Spinal cord (tissue), 10 donors: ENCODE data around the gene ATF5. TPM values are rescaled to one million over a fixed set of nuclear protein-coding genes. Genes with fewer than 3 reads are reported as not detected.

Experiments used
- DNase-seq, 6 donors: peaks; one replicate each; pipeline versions ENCODE4 v3.0.0 to v3.0.0-alpha.2; 2013 to 2015; ENCODE audit warnings: low spot score in 6 of 6, low read depth in 4 of 6
- H3K27ac ChIP-seq: one replicate; pipeline ENCODE4 v1.5.1; 2013; ENCODE audit warnings: low read depth, low read length, control low read depth
- H3K27me3 ChIP-seq: one replicate; pipeline ENCODE4 v1.6.1; 2013; ENCODE audit warnings: low read length; ENCODE audit not compliant: control insufficient read depth, insufficient read depth
- H3K36me3 ChIP-seq: one replicate; pipeline ENCODE4 v1.6.1; 2013; ENCODE audit warnings: low read length; ENCODE audit not compliant: control insufficient read depth, insufficient read depth
- H3K4me1 ChIP-seq: one replicate; pipeline ENCODE4 v1.6.1; 2013; ENCODE audit warnings: low read length; ENCODE audit not compliant: control insufficient read depth, insufficient read depth
- H3K4me3 ChIP-seq: one replicate; pipeline ENCODE4 v1.5.1; 2013; ENCODE audit warnings: low read depth, low read length, control low read depth
- H3K9me3 ChIP-seq: one replicate; pipeline ENCODE4 v1.6.1; 2013; ENCODE audit warnings: low read length; ENCODE audit not compliant: control insufficient read depth, insufficient read depth
- WGBS: methylation state at CpG from one replicate; pipeline ENCODE4 v1.1.5; 2013; ENCODE audit warnings: missing lambda C conversion rate; ENCODE audit not compliant: insufficient coverage; 5-methylcytosine and 5-hydroxymethylcytosine counted together
- polyA plus RNA-seq, 2 donors: library from polyadenylated mRNA; unstranded; fragments of 120-200 nt; gene quantifications; one replicate each; pipeline ENCODE4 v1.2.1, GENCODE V29; 2013; ENCODE audit not compliant: insufficient read length in 2 of 2
- total RNA-seq, 2 donors: library from RNA; depleted of rRNA in 1 of 2; stranded (reverse); fragments of 120-200 nt in 1 of 2; fragments of >200 nt in 1 of 2; gene quantifications; one replicate each; pipeline versions ENCODE4 v1.2.3 to v1.2.4, GENCODE V29; 2013 to 2014
- donor health status: healthy.

The ATF5 gene
- total and polyA plus RNA-seq, 4 donors = 2.6 to 19.5 (median 13.1) TPM

DNA sequence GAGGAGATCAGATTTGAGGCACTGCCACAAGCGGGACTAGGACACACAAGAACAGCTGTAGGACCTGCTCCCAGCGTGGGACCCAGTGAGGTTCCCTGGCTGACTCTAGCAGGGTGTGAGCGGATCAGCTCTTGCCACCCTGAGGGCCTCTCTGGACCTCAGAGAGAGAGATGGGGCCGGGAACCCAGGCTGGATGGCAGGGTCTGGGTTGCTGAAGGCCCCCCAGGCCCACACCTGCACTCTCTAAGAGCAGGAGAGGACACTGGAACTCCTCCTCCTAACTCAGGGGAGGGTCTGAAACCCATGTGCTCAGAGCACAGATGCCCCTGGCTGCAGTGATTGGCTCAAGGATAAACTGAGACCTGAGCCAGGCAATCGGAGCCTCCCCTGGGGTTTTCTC lies 18.8 kb upstream of the ATF5 start:
- no peak for DNase-seq
- 85% methylated on average over 5 of the region's 5 CpGs for WGBS
- no peak overlapping the region for H3K27ac ChIP-seq
- H3K4me1 ChIP-seq = peaks cover 9% of the 10 kb centered on the region
- no peaks in the 10 kb centered on the region for H3K27me3 ChIP-seq
- H3K9me3 ChIP-seq = no peaks in the 10 kb centered on the region
- H3K4me3 ChIP-seq = no peak overlapping the region
- peaks cover 81% of the 10 kb centered on the region for H3K36me3 ChIP-seq

DNA sequence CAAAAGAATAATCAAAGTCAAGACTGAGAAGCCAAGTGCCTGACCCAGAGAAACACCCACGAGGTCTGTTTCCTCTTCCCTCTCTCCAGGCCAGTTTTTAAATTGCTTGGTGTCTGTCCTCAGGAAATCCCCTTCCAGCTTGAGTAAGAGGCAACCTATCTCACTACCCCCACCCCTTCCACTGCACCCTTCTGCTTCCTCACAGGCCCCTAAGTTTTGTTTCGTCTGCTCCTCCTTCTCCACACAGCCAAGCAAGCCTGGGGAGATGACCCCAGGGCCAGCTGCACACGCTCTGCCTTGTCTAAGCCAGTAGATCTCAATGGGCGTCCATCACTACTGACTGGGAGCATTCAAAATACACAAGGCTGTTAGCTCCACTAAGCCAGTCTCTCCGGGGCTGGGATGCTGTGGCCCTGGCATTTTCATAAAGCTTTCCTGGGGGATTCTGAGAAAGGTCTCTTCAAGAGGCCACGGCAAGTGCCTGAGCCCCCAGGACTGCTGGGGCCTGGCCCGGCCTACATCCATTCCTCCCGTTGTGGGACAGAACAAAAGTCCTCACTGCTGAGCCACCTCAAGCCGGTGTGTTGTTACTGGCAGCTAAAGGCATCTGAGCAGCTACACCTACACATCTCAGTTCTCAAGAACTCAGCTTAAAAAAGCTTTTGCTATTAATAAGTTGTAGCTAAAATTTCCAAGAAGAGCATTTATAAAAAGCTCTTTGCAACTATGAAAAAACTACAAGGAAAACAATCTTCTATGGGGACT lies 17.4 kb upstream of the ATF5 start:
- DNase-seq = no peak
- Histone ChIP-seq H3K27ac (no peak overlapping the region), H3K4me1 (peaks cover 9% of the 10 kb centered on the region), H3K27me3 (no peaks in the 10 kb centered on the region), H3K9me3 (no peaks in the 10 kb centered on the region), H3K36me3 (peaks cover 86% of the 10 kb centered on the region), H3K4me3 (no peak overlapping the region)
- 61% methylated on average over 6 of the region's 9 CpGs for WGBS

DNA sequence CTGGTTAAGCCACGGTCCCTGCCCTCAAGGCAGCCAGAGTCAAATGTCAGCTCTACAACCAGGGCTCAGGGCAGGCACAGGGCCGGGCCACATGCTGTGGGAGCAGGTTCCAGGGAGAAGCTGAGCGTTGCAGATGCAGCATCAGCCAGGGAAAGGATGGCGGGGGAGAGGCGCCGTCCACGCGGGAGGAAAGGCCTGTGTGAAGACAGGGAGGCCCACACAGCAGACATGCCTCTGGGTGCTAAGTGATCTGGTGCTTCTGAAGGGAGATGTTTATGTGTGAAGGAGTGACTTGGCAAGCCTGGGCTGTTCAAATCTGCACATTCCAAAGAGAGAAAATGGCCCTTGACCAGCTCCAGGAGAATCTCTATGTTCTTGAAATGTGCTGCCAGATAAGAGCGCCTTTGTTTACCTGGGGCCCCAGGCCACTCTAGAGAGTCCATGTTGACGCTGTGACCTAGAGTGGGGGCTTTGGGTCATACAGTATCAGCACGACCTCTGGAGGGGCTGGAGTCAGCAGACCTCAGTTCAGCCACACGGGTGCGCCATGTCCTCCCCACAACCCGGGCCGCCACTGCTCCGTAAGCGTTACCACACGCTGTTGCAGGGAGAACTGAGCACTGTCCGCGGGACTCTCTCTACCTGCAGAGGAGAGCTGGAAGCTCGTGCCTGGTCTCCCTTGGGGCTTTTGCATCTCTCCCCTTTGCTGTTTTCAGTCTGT lies 15.9 kb upstream of the ATF5 start:
- 92% methylated on average over 21 of the region's 21 CpGs for WGBS

DNA sequence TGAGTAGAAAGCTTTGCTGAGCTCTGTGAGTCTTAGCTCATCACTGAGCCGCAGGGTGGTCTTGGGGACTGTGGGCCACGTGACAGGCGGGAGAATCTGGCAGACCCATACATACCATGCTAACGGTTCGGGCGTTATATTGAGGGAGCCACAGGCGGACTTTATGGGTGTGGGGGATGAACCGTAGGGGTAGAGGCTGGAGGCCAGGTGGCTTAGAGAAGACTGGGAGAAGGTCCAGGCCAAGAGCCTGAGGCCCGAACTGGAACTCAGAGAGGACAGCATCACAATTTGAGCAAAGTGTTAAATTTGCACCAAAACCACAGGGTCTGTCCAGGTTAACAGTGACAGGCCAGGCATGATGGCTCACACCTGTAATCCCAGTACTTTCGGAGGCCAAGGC lies 15.3 kb upstream of the ATF5 start:
- 95% methylated on average over 7 of the region's 10 CpGs for WGBS
- Histone ChIP-seq H3K27ac (no peak overlapping the region), H3K36me3 (peaks cover 83% of the 10 kb centered on the region)

More for the DNA sequence above, 15.9 kb upstream of the ATF5 start:
- DNase-seq = no peak
- no peaks in the 10 kb centered on the region for H3K27me3 ChIP-seq
- no peak overlapping the region for H3K27ac ChIP-seq
- H3K36me3 ChIP-seq = peaks cover 87% of the 10 kb centered on the region
- no peak overlapping the region for H3K4me3 ChIP-seq
- peaks cover 9% of the 10 kb centered on the region for H3K4me1 ChIP-seq
- H3K9me3 ChIP-seq = no peaks in the 10 kb centered on the region

DNA sequence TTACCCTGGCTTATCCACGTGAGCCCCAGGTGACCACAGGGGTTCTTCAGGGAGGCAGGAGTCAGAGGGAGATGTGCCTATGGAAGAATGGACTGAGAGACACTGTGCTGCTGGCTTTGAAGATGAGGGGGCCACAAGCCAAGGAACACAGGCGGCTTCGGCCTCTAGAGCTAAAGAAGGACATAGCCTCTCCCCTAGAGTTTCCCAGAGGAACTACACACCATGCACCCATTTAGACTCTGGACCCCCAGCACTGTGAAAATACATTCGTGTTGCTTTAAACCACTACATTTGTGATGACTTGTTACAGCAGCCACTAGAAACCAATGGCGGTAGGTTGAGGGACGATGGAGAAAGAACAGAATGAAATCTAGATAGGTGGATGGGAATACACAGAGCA lies 13.7 kb upstream of the ATF5 start:
- H3K36me3 ChIP-seq = peaks cover 68% of the 10 kb centered on the region

More for the DNA sequence above, 15.3 kb upstream of the ATF5 start:
- Histone ChIP-seq H3K4me1 (peaks cover 9% of the 10 kb centered on the region), H3K27me3 (no peaks in the 10 kb centered on the region), H3K9me3 (no peaks in the 10 kb centered on the region), H3K4me3 (no peak overlapping the region)
- DNase-seq = no peak

DNA sequence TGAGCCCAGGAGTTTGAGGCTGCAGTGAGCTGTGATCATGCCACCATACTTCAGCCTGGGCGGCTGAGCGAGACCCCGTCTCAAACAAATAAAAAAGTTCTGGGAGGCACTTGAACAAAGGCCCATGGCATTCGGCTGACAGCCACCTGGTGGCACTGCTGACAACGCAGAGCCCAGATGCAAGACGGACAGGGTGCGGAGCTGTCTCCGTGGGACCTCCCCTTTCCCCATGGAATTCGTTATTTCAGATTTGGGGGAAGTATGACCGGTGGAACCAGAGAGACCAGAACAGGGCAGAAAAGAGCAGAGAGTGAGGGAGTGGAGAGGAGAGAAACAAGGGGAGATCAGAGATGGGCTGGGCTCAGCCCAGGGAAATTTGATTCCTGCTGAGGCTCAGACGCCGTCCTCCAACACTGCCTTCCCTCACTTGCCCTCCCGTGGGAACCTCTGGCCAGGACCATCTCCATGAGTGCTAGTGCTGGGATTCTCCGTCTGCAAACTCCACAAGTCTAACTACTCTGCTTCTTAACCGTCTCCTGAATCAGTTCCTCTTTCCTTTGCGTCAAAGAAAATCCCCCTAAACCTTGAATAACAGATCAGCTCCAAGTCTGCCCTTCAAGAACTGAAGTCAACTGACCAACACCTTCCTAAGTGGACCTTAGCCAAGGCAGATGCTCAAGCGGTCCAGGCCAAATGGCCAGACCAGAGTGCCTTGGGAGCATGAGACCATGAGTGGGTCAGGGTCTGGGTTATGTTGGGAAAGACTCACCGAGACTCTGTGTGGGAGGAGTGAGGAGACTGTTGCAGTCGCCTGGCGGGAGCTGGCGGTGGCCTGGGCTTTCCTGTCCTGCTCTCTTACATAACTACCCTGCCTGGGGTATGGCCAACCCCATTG lies 11.9 kb upstream of the ATF5 start:
- H3K4me3 ChIP-seq = no peak overlapping the region
- H3K36me3 ChIP-seq = peaks cover 74% of the 10 kb centered on the region
- WGBS = 91% methylated on average over 16 of the region's 21 CpGs
- no peaks in the 10 kb centered on the region for H3K27me3 ChIP-seq
- peaks cover 5% of the 10 kb centered on the region for H3K4me1 ChIP-seq
- no peak overlapping the region for H3K27ac ChIP-seq
- H3K9me3 ChIP-seq = no peaks in the 10 kb centered on the region
- no peak for DNase-seq

More for the DNA sequence above, 13.7 kb upstream of the ATF5 start:
- H3K9me3 ChIP-seq = no peaks in the 10 kb centered on the region
- H3K4me3 ChIP-seq = no peak overlapping the region
- 100% methylated on average over 6 of the region's 6 CpGs for WGBS
- H3K27me3 ChIP-seq = no peaks in the 10 kb centered on the region
- no peak for DNase-seq
- H3K4me1 ChIP-seq = peaks cover 12% of the 10 kb centered on the region
- H3K27ac ChIP-seq = no peak overlapping the region

DNA sequence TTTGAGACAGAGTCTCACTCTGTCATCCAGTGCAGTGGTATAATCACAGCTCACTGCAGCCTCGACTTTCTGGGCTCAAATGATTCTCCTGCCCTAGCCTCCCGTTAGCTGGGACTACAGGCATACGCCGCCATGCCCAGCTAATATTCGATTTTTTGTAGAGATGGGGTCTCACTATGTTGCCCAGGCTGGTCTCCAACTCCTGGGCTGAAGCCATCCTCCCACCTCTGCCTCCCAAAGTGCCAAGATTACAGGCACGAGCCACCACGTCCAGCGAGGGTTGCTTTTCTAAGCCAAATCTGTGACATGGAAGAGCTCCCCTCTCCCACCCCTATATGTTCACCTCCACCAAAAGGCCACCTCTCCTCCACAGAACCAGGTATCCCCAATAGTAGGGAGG lies 10.9 kb upstream of the ATF5 start:
- Histone ChIP-seq H3K27me3 (no peaks in the 10 kb centered on the region), H3K27ac (no peak overlapping the region), H3K4me3 (no peak overlapping the region), H3K9me3 (no peaks in the 10 kb centered on the region), H3K36me3 (peaks cover 75% of the 10 kb centered on the region), H3K4me1 (peaks cover 5% of the 10 kb centered on the region)
- DNase-seq = no peak
- 99% methylated on average over 8 of the region's 8 CpGs for WGBS

DNA sequence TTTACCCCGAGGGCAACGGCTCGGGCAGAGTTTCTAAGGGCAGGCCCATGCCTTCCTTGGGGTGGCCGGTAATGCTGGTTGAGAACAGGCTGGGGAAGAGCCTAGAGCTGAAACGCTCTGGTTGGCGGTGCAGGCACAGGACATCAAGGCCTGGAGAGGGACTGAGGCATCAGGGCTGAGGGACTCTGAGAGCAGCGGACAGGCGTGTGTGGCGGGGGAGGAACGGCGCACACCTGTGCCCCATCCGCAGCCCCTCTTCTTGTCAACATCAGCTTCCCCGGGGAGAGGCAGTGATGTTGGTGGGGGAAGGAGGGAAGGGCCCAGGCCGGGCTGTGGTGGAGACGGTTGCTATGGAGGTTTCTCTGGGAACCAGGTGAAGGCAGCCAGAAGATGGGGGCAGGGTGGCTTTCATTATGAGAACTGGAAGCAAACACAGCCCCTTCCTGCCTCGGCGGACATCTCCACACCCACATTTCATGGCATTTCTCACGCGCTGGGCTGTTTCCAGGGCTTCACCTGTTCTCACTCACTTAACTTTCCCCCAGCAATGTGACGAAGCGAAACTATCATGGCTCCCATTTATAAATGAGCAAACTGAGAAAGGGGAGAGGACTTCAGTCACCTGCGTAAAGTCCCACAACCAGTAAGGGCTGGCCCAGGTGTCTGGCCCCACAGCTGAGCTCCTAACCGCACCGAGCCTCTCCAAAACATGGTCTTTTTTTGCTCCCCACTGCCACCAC lies 8.2 kb upstream of the ATF5 start:
- peaks cover 73% of the 10 kb centered on the region for H3K36me3 ChIP-seq
- H3K27ac ChIP-seq = no peak overlapping the region
- 98% methylated on average over 11 of the region's 24 CpGs for WGBS
- DNase-seq = no peak
- H3K4me1 ChIP-seq = peaks cover 5% of the 10 kb centered on the region
- no peaks in the 10 kb centered on the region for H3K27me3 ChIP-seq
- H3K4me3 ChIP-seq = no peak overlapping the region
- no peaks in the 10 kb centered on the region for H3K9me3 ChIP-seq
